ENCODE data around the gene REG1A.

DNA sequence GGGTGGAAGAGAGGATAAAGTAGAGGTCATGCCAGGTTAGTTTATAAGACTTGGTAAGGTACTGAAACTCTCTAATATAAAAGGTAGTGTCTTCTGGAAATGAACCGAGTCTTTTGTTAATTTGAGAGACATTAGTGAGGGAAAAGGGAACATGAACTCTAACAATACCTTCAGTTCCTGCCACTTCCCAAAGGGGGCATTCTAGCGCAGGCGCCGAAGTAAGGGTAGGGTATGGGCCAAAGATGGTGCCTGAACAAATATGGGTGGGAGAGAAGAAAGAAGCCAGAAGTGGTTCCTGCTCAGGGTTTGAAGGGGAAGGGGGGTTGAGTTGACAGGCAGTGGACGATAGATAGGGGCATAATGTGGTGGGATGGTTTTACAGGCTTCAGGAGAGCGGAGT is 22.4 kb upstream of the REG1A start:
- TF ChIP-seq CREB5 (CRISPR knock-in tag; IDR thresholded peaks at IDR 0.05; ENCODE audit: low read depth) (no peak), ZNF70 (CRISPR knock-in tag; IDR thresholded peaks at IDR 0.05) (no peak), ARNTL (CRISPR knock-in tag; IDR thresholded peaks at IDR 0.05; ENCODE audit: borderline replicate concordance, low read depth) (no peak), ZC3H10 (CRISPR knock-in tag; IDR thresholded peaks at IDR 0.05) (no peak)

Measured in SK-N-SH treated with all-trans-retinoic acid at 6 μM for 48 hours (cell line).